Measurements from ENCODE around the gene EFNB2. TPM values are rescaled to one million over a fixed set of nuclear protein-coding genes. Genes with fewer than 3 reads are reported as not detected.

EFNB2 gene
- total RNA-seq, 2 experiments from 2014 or later, result 0.25 to 0.51 TPM

GRCh38 chr13:106526738-106527444, 8.6 kb downstream of the EFNB2 start:
- H3K4me2 ChIP-seq (ENCODE audit: low read length), result no peak overlapping the region
- H3K9me3 ChIP-seq (ENCODE audit: low read length), result no peaks in the 10 kb centered on the region
- H3K27ac ChIP-seq (ENCODE audit: low read depth, low read length, poor library complexity, severe bottlenecking), result no peak overlapping the region
- TF ChIP-seq CTCF (conservative IDR thresholded peaks at IDR 0.05; ENCODE audit: low read length) (no peak), EZH2phosphoT487 (IDR thresholded peaks at IDR 0.05; ENCODE audit: borderline replicate concordance, low read depth, low read length) (no peak)
- no peaks in the 10 kb centered on the region for H4K20me1 ChIP-seq (ENCODE audit: insufficient read depth, low read length)
- H3K4me1 ChIP-seq (ENCODE audit: insufficient read depth, low read length, poor library complexity, severe bottlenecking), result no peaks in the 10 kb centered on the region
- ChIA-PET CTCF (ENCODE audit: unreplicated experiment) (no interaction called here), POLR2A (no interaction called here)
- H3K4me3 ChIP-seq (ENCODE audit: low read depth, low read length, poor library complexity, severe bottlenecking), result no peak overlapping the region
- DNase-seq (ENCODE audit: low spot score), result no peak
- intact Hi-C loops (cut with micrococcal nuclease; ENCODE audit: unreplicated experiment), result no loop called here
- H3K79me2 ChIP-seq (ENCODE audit: insufficient read depth, low read depth, low read length), result no peaks in the 10 kb centered on the region
- no peaks in the 10 kb centered on the region for H3K9me2 ChIP-seq (ENCODE audit: insufficient read depth, low read length)
- no peak overlapping the region for H2AFZ ChIP-seq (ENCODE audit: low read length)
- BruUV-seq (replicated peaks), result no TSS peak
- no peaks in the 10 kb centered on the region for H3K36me3 ChIP-seq (ENCODE audit: insufficient read depth, low read length)

- DNase-seq (ENCODE audit: low spot score), result no peak
- intact Hi-C loops (cut with micrococcal nuclease; ENCODE audit: unreplicated experiment), result no loop called here
- Histone ChIP-seq H3K4me2 (ENCODE audit: low read length) (no peak overlapping the region), H3K9me3 (ENCODE audit: low read length) (no peaks in the 10 kb centered on the region), H3K79me2 (ENCODE audit: insufficient read depth, low read depth, low read length) (no peaks in the 10 kb centered on the region), H3K36me3 (ENCODE audit: insufficient read depth, low read length) (no peaks in the 10 kb centered on the region), H4K20me1 (ENCODE audit: insufficient read depth, low read length) (no peaks in the 10 kb centered on the region), H3K27ac (ENCODE audit: low read depth, low read length, poor library complexity, severe bottlenecking) (no peak overlapping the region), H2AFZ (ENCODE audit: low read length) (no peak overlapping the region), H3K4me3 (ENCODE audit: low read depth, low read length, poor library complexity, severe bottlenecking) (no peak overlapping the region), H3K4me1 (ENCODE audit: insufficient read depth, low read length, poor library complexity, severe bottlenecking) (no peaks in the 10 kb centered on the region), H3K9me2 (ENCODE audit: insufficient read depth, low read length) (no peaks in the 10 kb centered on the region)
- BruUV-seq (replicated peaks), result no TSS peak
- no peak for TF ChIP-seq CTCF (conservative IDR thresholded peaks at IDR 0.05; ENCODE audit: low read length)
- TF ChIP-seq EZH2phosphoT487 (IDR thresholded peaks at IDR 0.05; ENCODE audit: borderline replicate concordance, low read depth, low read length), result no peak
- CTCF ChIA-PET (ENCODE audit: unreplicated experiment), result interaction anchor here (0.8 kb wide), 1 partner anchor 10 kb away, joined by 4 read pairs; no protein-coding TSS in a partner anchor
- POLR2A ChIA-PET, result no interaction called here
Observed at GRCh38 chr13:106525865-106526264, 9.6 kb downstream of the EFNB2 start.

- POLR2A ChIA-PET, result no interaction called here
- no peaks in the 10 kb centered on the region for H3K79me2 ChIP-seq (ENCODE audit: insufficient read depth, low read depth, low read length)
Observed at GRCh38 chr13:106524108-106524507, 11.4 kb downstream of the EFNB2 start.

More at GRCh38 chr13:106524108-106524507, 11.4 kb downstream of the EFNB2 start:
- no peak overlapping the region for H3K4me2 ChIP-seq (ENCODE audit: low read length)
- no TSS peak for BruUV-seq (replicated peaks)
- no peak overlapping the region for H3K4me3 ChIP-seq (ENCODE audit: low read depth, low read length, poor library complexity, severe bottlenecking)
- H4K20me1 ChIP-seq (ENCODE audit: insufficient read depth, low read length), result no peaks in the 10 kb centered on the region
- H3K9me2 ChIP-seq (ENCODE audit: insufficient read depth, low read length), result no peaks in the 10 kb centered on the region
- no peak overlapping the region for H3K27ac ChIP-seq (ENCODE audit: low read depth, low read length, poor library complexity, severe bottlenecking)
- no peaks in the 10 kb centered on the region for H3K9me3 ChIP-seq (ENCODE audit: low read length)
- H2AFZ ChIP-seq (ENCODE audit: low read length), result no peak overlapping the region
- H3K36me3 ChIP-seq (ENCODE audit: insufficient read depth, low read length), result no peaks in the 10 kb centered on the region
- H3K4me1 ChIP-seq (ENCODE audit: insufficient read depth, low read length, poor library complexity, severe bottlenecking), result no peaks in the 10 kb centered on the region
- intact Hi-C loops (cut with micrococcal nuclease; ENCODE audit: unreplicated experiment), result no loop called here
- no peak for TF ChIP-seq EZH2phosphoT487 (IDR thresholded peaks at IDR 0.05; ENCODE audit: borderline replicate concordance, low read depth, low read length)
- TF ChIP-seq CTCF (conservative IDR thresholded peaks at IDR 0.05; ENCODE audit: low read length), result no peak
- CTCF ChIA-PET (ENCODE audit: unreplicated experiment), result no interaction called here
- no peak for DNase-seq (ENCODE audit: low spot score)
